Measurements from ENCODE around the gene ZNF451.

The ZNF451 gene

GRCh38 chr6:57135885-57136284 lies 45.9 kb downstream of the ZNF451 start:
- POLR2A ChIA-PET = no interaction called here
- no peak for DNase-seq (ENCODE audit: extremely low spot score)
- no peak for TF ChIP-seq TARDBP (IDR thresholded peaks at IDR 0.05)
- TF ChIP-seq PKNOX1 (IDR thresholded peaks at IDR 0.05) = no peak
- CTCF ChIA-PET = no interaction called here

GRCh38 chr6:57137350-57137749 lies 47.4 kb downstream of the ZNF451 start:
- TF ChIP-seq LEF1 (IDR thresholded peaks at IDR 0.05; ENCODE audit: borderline replicate concordance) (no peak), NFRKB (IDR thresholded peaks at IDR 0.05) (no peak), TARDBP (IDR thresholded peaks at IDR 0.05) (no peak), HDGF (IDR thresholded peaks at IDR 0.05; ENCODE audit: borderline replicate concordance) (no peak), FOXK2 (IDR thresholded peaks at IDR 0.05) (no peak), ELF4 (IDR thresholded peaks at IDR 0.05) (no peak), L3MBTL2 (conservative IDR thresholded peaks at IDR 0.05) (no peak), SP1 (IDR thresholded peaks at IDR 0.05) (no peak), FOXM1 (IDR thresholded peaks at IDR 0.05; ENCODE audit: borderline replicate concordance) (no peak), ZNF384 (IDR thresholded peaks at IDR 0.05) (no peak), BHLHE40 (IDR thresholded peaks at IDR 0.05; ENCODE audit: borderline replicate concordance) (no peak), SUZ12 (IDR thresholded peaks at IDR 0.05) (no peak), PKNOX1 (IDR thresholded peaks at IDR 0.05) (no peak), CTBP1 (IDR thresholded peaks at IDR 0.05; ENCODE audit: borderline replicate concordance) (no peak), ARNT (IDR thresholded peaks at IDR 0.05) (no peak), FOXA1 (IDR thresholded peaks at IDR 0.05) (no peak)
- CTCF ChIA-PET = no interaction called here
- POLR2A ChIA-PET = no interaction called here
- DNase-seq (ENCODE audit: extremely low spot score) = no peak

- POLR2A ChIA-PET = no interaction called here
- DNase-seq (ENCODE audit: extremely low spot score) = no peak
- TF ChIP-seq FOXA1 (IDR thresholded peaks at IDR 0.05) = no peak
- TF ChIP-seq LEF1 (IDR thresholded peaks at IDR 0.05; ENCODE audit: borderline replicate concordance) = no peak
- TF ChIP-seq CTBP1 (IDR thresholded peaks at IDR 0.05; ENCODE audit: borderline replicate concordance) = no peak
- TF ChIP-seq HDGF (IDR thresholded peaks at IDR 0.05; ENCODE audit: borderline replicate concordance) = no peak
- no peak for TF ChIP-seq TARDBP (IDR thresholded peaks at IDR 0.05)
- TF ChIP-seq ELF4 (IDR thresholded peaks at IDR 0.05) = no peak
- TF ChIP-seq ZNF384 (IDR thresholded peaks at IDR 0.05) = no peak
- CTCF ChIA-PET = no interaction called here
Observed at GRCh38 chr6:57138026-57138425, 48.0 kb downstream of the ZNF451 start.

- DNase-seq (ENCODE audit: extremely low spot score) = no peak
- ChIA-PET POLR2A (no interaction called here), CTCF (no interaction called here)
- TF ChIP-seq PKNOX1 (IDR thresholded peaks at IDR 0.05) (no peak), FOXK2 (IDR thresholded peaks at IDR 0.05) (no peak), NFRKB (IDR thresholded peaks at IDR 0.05) (no peak), FOXM1 (IDR thresholded peaks at IDR 0.05; ENCODE audit: borderline replicate concordance) (no peak), BHLHE40 (IDR thresholded peaks at IDR 0.05; ENCODE audit: borderline replicate concordance) (no peak), ARNT (IDR thresholded peaks at IDR 0.05) (no peak), SP1 (IDR thresholded peaks at IDR 0.05) (no peak), ELF4 (IDR thresholded peaks at IDR 0.05) (no peak), FOXA1 (IDR thresholded peaks at IDR 0.05) (no peak), L3MBTL2 (conservative IDR thresholded peaks at IDR 0.05) (no peak), CTBP1 (IDR thresholded peaks at IDR 0.05; ENCODE audit: borderline replicate concordance) (no peak), ZNF384 (IDR thresholded peaks at IDR 0.05) (no peak)
Observed at GRCh38 chr6:57141451-57142177, 51.6 kb downstream of the ZNF451 start.

GRCh38 chr6:57142178-57142525 lies 52.2 kb downstream of the ZNF451 start:
- ChIA-PET CTCF (no interaction called here), POLR2A (no interaction called here)
- TF ChIP-seq TARDBP (IDR thresholded peaks at IDR 0.05) = no peak
- no peak for TF ChIP-seq SP1 (IDR thresholded peaks at IDR 0.05)
- TF ChIP-seq BHLHE40 (IDR thresholded peaks at IDR 0.05; ENCODE audit: borderline replicate concordance) = no peak
- TF ChIP-seq PKNOX1 (IDR thresholded peaks at IDR 0.05) = no peak
- no peak for DNase-seq (ENCODE audit: extremely low spot score)

GRCh38 chr6:57143690-57144089 lies 53.7 kb downstream of the ZNF451 start:
- no peak for TF ChIP-seq SP1 (IDR thresholded peaks at IDR 0.05)
- no peak for TF ChIP-seq ARNT (IDR thresholded peaks at IDR 0.05)
- no peak for TF ChIP-seq FOXM1 (IDR thresholded peaks at IDR 0.05; ENCODE audit: borderline replicate concordance)
- DNase-seq (ENCODE audit: extremely low spot score) = no peak
- ChIA-PET POLR2A (no interaction called here), CTCF (no interaction called here)

GRCh38 chr6:57147401-57147800 lies 57.4 kb downstream of the ZNF451 start:
- no peak for TF ChIP-seq FOXM1 (IDR thresholded peaks at IDR 0.05; ENCODE audit: borderline replicate concordance)
- TF ChIP-seq TARDBP (IDR thresholded peaks at IDR 0.05) = no peak
- TF ChIP-seq FOXA1 (IDR thresholded peaks at IDR 0.05) = no peak
- no peak for TF ChIP-seq ZNF384 (IDR thresholded peaks at IDR 0.05)
- TF ChIP-seq NFRKB (IDR thresholded peaks at IDR 0.05) = no peak
- TF ChIP-seq ELF4 (IDR thresholded peaks at IDR 0.05) = no peak
- no peak for TF ChIP-seq LEF1 (IDR thresholded peaks at IDR 0.05; ENCODE audit: borderline replicate concordance)
- TF ChIP-seq SP1 (IDR thresholded peaks at IDR 0.05) = no peak
- no peak for TF ChIP-seq CTBP1 (IDR thresholded peaks at IDR 0.05; ENCODE audit: borderline replicate concordance)
- DNase-seq (ENCODE audit: extremely low spot score) = no peak
- ChIA-PET POLR2A (no interaction called here), CTCF (no interaction called here)
